ENCODE data around the gene EIF4E3. TPM values are rescaled to one million over a fixed set of nuclear protein-coding genes. Genes with fewer than 3 reads are reported as not detected.

The EIF4E3 gene
- total and polyA plus RNA-seq, 2 donors (not counting 1 experiment from before 2014, with no cell fraction given), result 1.00 to 5.0 TPM

GRCh38 chr3:71721002-71721401 is 4.2 kb downstream of the EIF4E3 start:
- 98% methylated on average over 7 of the region's 7 CpGs for WGBS (ENCODE audit: insufficient coverage)
- H3K4me3 ChIP-seq (ENCODE audit: control extremely low read depth in 1 of 5, extremely low read depth in 1 of 5, insufficient read depth in 1 of 5, low read depth in 2 of 5, low read length in 4 of 5), result no peak overlapping the region

GRCh38 chr3:71718072-71718471 is 7.1 kb downstream of the EIF4E3 start:
- Histone ChIP-seq H3K79me2 (ENCODE audit: control insufficient read depth, insufficient read depth, low read length) (no peaks in the 10 kb centered on the region), H3K4me3 (ENCODE audit: control extremely low read depth in 1 of 5, extremely low read depth in 1 of 5, insufficient read depth in 1 of 5, low read depth in 2 of 5, low read length in 4 of 5) (no peak overlapping the region), H3K36me3 (replicated peaks in 1 of 2; ENCODE audit: control extremely low read depth in 1 of 2, control insufficient read depth in 1 of 2, extremely low read depth in 1 of 2, insufficient read depth in 2 of 2, low read length in 1 of 2) (no peaks in the 10 kb centered on the region), H3K9ac (ENCODE audit: low read length) (no peak overlapping the region), H3K9me3 (ENCODE audit: control extremely low read depth in 1 of 3, control insufficient read depth in 2 of 3, insufficient read depth in 1 of 3, low read length in 2 of 3) (no peaks in the 10 kb centered on the region), H3K4me1 (ENCODE audit: control insufficient read depth in 2 of 2, insufficient read depth in 2 of 2, low read length in 2 of 2) (peaks cover 0 to 5% of the 10 kb centered on the region in 2 donors), H3K27ac (ENCODE audit: low read length in 2 of 2) (no peak overlapping the region), H3K4me2 (replicated peaks; ENCODE audit: low read depth, low read length, poor library complexity, severe bottlenecking) (no peak overlapping the region), H3K27me3 (replicated peaks in 1 of 4; ENCODE audit: control extremely low read depth in 1 of 4, control insufficient read depth in 3 of 4, insufficient read depth in 4 of 4, low read length in 3 of 4) (peaks cover 0 to 7% (median 0%) of the 10 kb centered on the region in 4 experiments), H2AFZ (ENCODE audit: insufficient read depth, low read depth, low read length, poor library complexity, severe bottlenecking) (no peak overlapping the region), H4K20me1 (ENCODE audit: control insufficient read depth, insufficient read depth, low read length, poor library complexity, severe bottlenecking) (no peaks in the 10 kb centered on the region)
- no peak for TF ChIP-seq EZH2 (IDR thresholded peaks at IDR 0.05; ENCODE audit: borderline replicate concordance, insufficient read depth, low read depth, low read length, poor library complexity, severe bottlenecking)
- TF ChIP-seq, protein P1, sequence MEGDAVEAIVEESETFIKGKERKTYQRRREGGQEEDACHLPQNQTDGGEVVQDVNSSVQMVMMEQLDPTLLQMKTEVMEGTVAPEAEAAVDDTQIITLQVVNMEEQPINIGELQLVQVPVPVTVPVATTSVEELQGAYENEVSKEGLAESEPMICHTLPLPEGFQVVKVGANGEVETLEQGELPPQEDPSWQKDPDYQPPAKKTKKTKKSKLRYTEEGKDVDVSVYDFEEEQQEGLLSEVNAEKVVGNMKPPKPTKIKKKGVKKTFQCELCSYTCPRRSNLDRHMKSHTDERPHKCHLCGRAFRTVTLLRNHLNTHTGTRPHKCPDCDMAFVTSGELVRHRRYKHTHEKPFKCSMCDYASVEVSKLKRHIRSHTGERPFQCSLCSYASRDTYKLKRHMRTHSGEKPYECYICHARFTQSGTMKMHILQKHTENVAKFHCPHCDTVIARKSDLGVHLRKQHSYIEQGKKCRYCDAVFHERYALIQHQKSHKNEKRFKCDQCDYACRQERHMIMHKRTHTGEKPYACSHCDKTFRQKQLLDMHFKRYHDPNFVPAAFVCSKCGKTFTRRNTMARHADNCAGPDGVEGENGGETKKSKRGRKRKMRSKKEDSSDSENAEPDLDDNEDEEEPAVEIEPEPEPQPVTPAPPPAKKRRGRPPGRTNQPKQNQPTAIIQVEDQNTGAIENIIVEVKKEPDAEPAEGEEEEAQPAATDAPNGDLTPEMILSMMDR (IDR thresholded peaks at IDR 0.05), result no peak
- no peak overlapping the region for H3K27ac Mint-ChIP-seq
- POLR2A ChIA-PET, result no interaction called here
- CTCF ChIA-PET, result interaction anchor here (1.4 to 1.9 kb wide), 2 partner anchors 12 to 1104 kb away, joined by 5 to 9 read pairs; no protein-coding TSS in a partner anchor
- intact Hi-C loops (cut with micrococcal nuclease), result loop anchor here (10.0 kb wide), 2 partner anchors 1217 to 1337 kb away; no protein-coding TSS in a partner anchor
- peaks cover 12% of the 10 kb centered on the region for H3K27me3 Mint-ChIP-seq
- DNase-seq (no peak), ATAC-seq (ENCODE audit: low read depth) (no peak)
- peaks cover 12% of the 10 kb centered on the region for H3K4me1 Mint-ChIP-seq
- no peaks in the 10 kb centered on the region for H3K9me3 Mint-ChIP-seq (ENCODE audit: insufficient read depth)
- no peak overlapping the region for H3K4me3 Mint-ChIP-seq
- WGBS (ENCODE audit: insufficient coverage), result 5% methylated on average over 2 of the region's 4 CpGs

More at GRCh38 chr3:71721002-71721401, 4.2 kb downstream of the EIF4E3 start:
- H3K9me3 Mint-ChIP-seq (ENCODE audit: insufficient read depth), result no peaks in the 10 kb centered on the region
- H4K20me1 ChIP-seq (ENCODE audit: control insufficient read depth, insufficient read depth, low read length, poor library complexity, severe bottlenecking), result no peaks in the 10 kb centered on the region
- no peak overlapping the region for H2AFZ ChIP-seq (ENCODE audit: insufficient read depth, low read depth, low read length, poor library complexity, severe bottlenecking)
- H3K9me3 ChIP-seq (ENCODE audit: control extremely low read depth in 1 of 3, control insufficient read depth in 2 of 3, insufficient read depth in 1 of 3, low read length in 2 of 3), result no peaks in the 10 kb centered on the region
- H3K4me2 ChIP-seq (replicated peaks; ENCODE audit: low read depth, low read length, poor library complexity, severe bottlenecking), result no peak overlapping the region
- no peak for DNase-seq
- no peak overlapping the region for H3K27ac Mint-ChIP-seq
- H3K36me3 ChIP-seq (replicated peaks in 1 of 2; ENCODE audit: control extremely low read depth in 1 of 2, control insufficient read depth in 1 of 2, extremely low read depth in 1 of 2, insufficient read depth in 2 of 2, low read length in 1 of 2), result no peaks in the 10 kb centered on the region
- no peak overlapping the region for H3K9ac ChIP-seq (ENCODE audit: low read length)
- CTCF ChIA-PET, result interaction anchor here (1.7 to 2.4 kb wide), 2 partner anchors 9 to 10 kb away, joined by 6 to 8 read pairs; no protein-coding TSS in a partner anchor
- H3K27ac ChIP-seq (ENCODE audit: low read length in 2 of 2), result no peak overlapping the region
- H3K4me3 Mint-ChIP-seq, result no peak overlapping the region
- peaks cover 12% of the 10 kb centered on the region for H3K27me3 Mint-ChIP-seq
- peaks cover 29% of the 10 kb centered on the region for H3K4me1 Mint-ChIP-seq
- H3K4me1 ChIP-seq (ENCODE audit: control insufficient read depth in 2 of 2, insufficient read depth in 2 of 2, low read length in 2 of 2), result peaks cover 19 to 25% of the 10 kb centered on the region in 2 donors
- TF ChIP-seq, protein P1 (IDR thresholded peaks at IDR 0.05), result no peak
- no peak for TF ChIP-seq EZH2 (IDR thresholded peaks at IDR 0.05; ENCODE audit: borderline replicate concordance, insufficient read depth, low read depth, low read length, poor library complexity, severe bottlenecking)
- H3K27me3 ChIP-seq (replicated peaks in 1 of 4; ENCODE audit: control extremely low read depth in 1 of 4, control insufficient read depth in 3 of 4, insufficient read depth in 4 of 4, low read length in 3 of 4), result peaks cover 0 to 16% (median 0%) of the 10 kb centered on the region in 4 experiments
- POLR2A ChIA-PET, result interaction anchor here (0.8 kb wide), 1 partner anchor 726 kb away, joined by 3 read pairs; no protein-coding TSS in a partner anchor
- intact Hi-C loops (cut with micrococcal nuclease), result loop anchor here (10.0 kb wide), 2 partner anchors 384 to 1274 kb away; partner anchors contain the start of gene PPP4R2
- ATAC-seq (ENCODE audit: low read depth), result no peak
- no peaks in the 10 kb centered on the region for H3K79me2 ChIP-seq (ENCODE audit: control insufficient read depth, insufficient read depth, low read length)

All from B cell (primary cell).